SHP77 (cell line): ENCODE measurements around the gene PLET1.
A peak's percentile ranks its signal among the peaks of the same experiment; 100 is the strongest.

Experiments
- DNase-seq, 2 experiments: peaks; one replicate each; lab custom pipeline; 2025; lab: John Stamatoyannopoulos, UW

The PLET1 gene, protein sequence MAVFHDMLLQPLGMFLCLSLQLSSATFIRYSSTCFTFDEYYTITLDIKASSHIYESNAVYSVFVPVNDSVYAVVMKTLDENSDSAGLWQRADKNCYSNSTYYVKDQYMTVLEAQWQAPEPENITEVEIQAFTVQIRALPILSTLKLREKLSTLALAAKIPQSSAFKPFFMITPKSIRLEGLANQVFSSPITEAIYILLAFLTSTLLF

GRCh38 chr11:112260490-112260889 is at the start of gene PLET1:
Gene PLET1, minus strand, starts transcription at chr11:112260860. Its CDS starts 271 bp downstream, at chr11:112260589.
- no peak for DNase-seq

GRCh38 chr11:112310419-112310818 is 49.8 kb upstream of the PLET1 start:
- no peak for DNase-seq

GRCh38 chr11:112308651-112309050 is 48.0 kb upstream of the PLET1 start:
- DNase-seq: no peak

- DNase-seq: no peak
These were observed 47.0 kb upstream of the PLET1 start for GRCh38 chr11:112307616-112308015.

DNA sequence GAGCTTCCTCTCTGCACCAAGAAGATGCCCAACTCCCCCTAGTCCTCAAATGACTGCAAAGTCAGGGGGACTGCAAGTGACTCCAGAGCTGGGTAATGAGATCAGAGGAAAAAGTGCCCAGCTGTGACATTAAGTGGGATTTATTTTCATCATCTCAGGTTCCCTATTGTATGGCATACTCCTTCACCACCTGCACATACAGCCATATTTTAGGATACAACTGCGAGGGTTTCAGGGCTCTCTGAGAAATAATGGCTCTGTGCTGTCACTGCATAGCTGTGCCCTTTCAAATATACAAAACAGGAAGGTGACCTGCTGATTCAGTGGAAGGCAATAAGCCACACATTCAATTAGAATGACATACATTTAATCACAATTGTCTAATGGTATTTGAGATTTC is 45.6 kb upstream of the PLET1 start:
- DNase-seq: peak in 1 of 2 experiments; percentile 25

DNA sequence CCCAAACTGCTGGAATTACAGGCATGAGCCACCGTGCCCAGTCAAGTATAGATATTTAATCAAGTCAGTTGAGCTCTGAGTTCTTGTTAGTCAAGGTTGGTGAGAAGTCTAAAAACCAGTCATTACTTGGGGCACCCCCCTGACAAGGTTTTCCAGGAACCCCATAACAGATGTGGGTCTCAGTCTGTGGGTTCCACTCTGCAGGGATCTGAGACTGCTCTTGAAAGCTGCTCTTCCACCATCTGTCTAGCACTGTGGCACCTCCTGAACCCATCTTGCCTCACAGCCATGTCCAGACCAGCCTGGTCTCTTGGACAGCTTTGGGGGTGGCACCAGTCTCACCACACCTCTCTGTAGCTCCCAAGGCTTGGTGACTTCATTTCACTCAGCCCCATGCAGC is 44.3 kb upstream of the PLET1 start:
- DNase-seq: no peak

DNA sequence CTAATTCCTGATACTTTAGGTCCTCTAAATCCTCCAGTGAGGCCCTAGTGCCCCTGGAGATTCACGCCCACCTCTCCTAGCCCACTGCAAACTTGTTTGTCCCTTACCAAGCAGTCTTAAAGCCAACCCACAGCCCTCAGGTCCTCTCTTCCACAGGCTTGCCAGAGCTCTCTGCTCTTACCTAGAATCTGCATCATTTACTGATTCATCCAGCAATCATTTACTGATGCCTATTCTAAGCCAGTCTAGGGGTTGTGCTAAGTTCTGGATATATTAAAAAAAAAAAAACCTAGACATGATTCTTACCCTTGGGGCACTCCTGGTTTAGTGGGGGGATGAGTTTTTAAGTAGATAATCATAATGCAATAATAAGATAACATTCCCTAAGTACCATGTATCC is 43.0 kb upstream of the PLET1 start:
- DNase-seq: no peak

DNA sequence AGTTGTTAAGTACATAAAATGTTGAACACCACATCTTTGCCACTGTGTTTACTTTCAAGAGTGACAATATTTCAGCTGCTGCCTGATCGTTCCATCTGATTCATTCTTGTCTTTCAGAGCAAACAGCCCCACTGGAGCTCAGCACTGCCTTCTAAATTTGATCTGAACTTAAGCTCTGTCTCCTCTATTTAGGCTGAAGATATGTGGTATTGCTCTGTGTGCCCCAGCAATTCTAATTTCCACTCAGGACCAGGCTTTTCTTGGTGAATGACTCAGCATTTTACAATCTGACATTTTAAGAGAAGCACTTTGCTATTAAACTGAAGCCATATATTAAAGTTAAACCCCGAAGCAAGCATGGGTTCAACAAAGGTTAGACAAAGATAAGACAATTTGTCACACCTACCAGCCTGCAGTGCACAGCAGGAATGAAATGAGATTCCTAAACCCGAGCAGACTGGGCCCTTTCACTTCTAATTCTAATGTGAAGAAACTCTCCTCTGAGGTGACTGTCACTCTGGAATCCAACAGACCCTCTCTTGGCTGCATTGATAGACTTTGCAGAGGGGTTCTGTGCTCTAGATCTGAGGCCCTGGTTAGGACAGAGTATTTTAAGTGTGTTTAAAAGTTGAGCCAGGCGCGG is 41.7 kb upstream of the PLET1 start:
- DNase-seq: peak in 1 of 2 experiments; percentile 27

- no peak for DNase-seq
These were observed 39.6 kb upstream of the PLET1 start for GRCh38 chr11:112300094-112300786.

GRCh38 chr11:112298535-112298934 is 37.9 kb upstream of the PLET1 start:
- DNase-seq: no peak

DNA sequence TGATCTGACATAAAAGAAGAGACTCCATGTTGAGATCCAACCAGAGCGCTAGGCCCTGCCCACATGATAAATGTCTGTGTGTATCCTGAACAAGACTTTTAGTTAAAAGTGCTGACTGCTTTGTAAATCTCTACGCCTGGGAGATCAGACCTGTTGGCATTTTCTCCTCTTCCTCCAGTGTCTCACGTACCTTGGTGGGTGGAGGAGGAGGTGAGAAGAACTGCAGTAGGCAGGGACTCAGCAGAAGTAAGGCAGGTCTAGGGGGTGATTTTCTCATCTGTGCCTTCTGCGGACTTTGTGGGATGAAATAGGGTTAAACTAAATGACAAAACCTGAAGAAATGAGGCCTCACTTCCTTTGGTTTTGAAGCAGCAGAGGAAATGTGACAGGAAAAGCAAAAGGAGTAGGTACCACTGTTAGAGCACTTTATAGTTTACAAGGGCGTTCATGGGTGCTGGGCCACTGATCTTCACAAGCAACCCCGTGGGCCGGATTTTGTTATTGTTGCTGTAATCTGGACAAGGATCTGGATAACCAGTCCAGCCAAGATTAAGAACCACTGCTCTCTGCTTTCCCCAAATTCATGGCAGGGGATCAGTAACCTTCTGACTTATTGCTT is 36.7 kb upstream of the PLET1 start:
- no peak for DNase-seq

DNA sequence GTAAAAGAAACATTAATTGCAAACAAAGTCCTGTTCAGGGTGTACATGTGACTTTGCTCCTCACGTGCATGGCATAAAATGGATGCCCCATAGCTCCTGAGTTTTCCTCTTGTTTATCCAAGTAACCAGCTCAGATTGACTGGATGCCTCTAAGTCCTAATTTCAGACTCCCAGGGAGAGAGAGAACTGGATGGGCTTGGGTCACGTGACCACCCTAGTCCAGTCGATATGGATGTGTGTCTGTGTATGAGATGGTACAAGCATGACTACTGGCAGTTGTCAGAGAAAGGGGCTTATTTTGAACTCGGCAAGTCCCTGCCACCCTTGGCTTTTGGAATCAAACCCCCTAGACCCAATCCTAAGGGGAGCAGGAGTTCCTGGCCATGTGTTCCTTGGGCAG is 35.4 kb upstream of the PLET1 start:
- DNase-seq: no peak

- DNase-seq: no peak
These were observed 34.2 kb upstream of the PLET1 start for GRCh38 chr11:112294688-112295340.

GRCh38 chr11:112293614-112294013 is 33.0 kb upstream of the PLET1 start:
- no peak for DNase-seq

- no peak for DNase-seq
These were observed 32.2 kb upstream of the PLET1 start for GRCh38 chr11:112292785-112293407.

DNA sequence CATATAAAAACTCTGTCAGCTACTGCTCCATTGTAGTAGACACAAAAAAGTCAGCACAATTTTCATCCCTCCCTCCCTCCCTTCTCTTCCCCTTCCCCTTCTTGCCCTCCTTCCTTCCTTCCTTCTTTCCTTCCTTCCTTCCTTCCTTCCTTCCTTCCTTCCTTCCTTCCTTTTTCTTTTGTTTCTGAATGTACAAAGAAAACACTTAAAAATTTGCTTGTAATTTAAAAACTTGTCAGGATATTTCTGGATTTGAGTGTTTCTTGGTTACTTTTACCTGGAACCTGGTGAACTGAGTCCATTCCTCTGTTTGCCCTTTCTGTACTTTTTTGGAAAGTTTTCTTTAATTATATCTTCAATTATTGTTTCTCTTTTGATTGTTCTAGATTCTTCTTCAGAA is 31.5 kb upstream of the PLET1 start:
- no peak for DNase-seq

GRCh38 chr11:112291191-112291590 is 30.5 kb upstream of the PLET1 start:
- DNase-seq: no peak

DNA sequence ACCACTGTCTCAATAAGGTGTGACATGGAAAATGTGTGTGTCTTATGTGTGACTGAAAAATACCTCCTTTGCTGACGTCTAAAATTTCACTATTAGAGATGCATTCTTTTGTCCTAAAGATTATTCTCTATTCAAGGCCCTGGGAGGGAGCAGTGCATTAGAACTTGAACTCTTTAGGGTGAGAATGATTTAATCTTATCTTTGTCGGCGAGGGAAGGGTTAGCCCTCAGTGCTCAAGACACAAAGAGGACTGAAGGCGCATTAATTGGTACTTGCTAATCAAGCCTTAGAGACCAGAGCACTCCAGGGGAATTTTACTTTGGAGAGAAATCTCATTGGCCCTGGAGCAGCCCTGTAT is 29.8 kb upstream of the PLET1 start:
- no peak for DNase-seq

DNA sequence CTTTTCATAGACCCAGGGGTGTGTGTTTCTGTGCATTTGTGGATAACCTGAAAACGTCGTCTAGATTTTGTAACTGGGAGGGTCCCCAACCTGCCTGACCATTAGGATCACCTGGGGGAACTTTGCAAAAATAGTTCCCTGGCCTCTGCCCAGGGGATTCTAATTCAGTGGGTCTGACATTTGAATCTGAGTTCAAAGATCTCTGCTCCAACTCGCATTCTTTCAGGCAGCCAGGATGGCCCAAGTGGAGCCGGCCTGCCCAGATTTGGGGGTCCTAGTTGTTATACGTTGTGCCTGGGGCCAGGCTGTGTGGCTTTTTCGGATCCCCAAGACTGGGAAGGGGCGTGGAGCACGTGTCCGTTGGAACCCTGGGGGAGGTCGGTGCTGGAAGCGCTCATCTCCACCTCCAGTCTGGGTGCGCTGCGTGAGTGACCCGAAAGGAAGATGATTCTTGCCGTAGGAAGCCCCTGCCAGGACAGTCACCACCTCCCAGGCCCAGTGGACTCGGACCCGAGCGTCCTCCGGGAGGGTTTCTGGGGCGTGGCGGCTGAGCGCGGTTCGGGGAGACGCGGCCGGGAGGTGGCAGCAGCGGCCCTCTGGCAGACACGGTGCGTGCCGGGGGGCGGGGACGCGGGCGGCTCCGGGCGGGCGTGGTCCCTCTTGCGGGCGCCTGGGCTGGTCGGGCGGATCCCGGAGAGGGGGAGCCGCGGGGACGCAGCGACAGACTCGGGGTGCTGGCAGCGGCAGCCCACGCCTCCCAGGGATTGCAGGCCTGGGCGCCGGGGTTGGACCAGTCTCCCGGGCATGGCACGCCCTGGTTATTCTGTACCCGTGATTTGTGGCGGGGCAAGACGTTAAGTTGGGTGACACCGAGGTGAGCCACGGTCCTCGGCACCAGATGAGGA is 29.2 kb upstream of the PLET1 start:
- DNase-seq: peak; percentile 54 to 60

DNA sequence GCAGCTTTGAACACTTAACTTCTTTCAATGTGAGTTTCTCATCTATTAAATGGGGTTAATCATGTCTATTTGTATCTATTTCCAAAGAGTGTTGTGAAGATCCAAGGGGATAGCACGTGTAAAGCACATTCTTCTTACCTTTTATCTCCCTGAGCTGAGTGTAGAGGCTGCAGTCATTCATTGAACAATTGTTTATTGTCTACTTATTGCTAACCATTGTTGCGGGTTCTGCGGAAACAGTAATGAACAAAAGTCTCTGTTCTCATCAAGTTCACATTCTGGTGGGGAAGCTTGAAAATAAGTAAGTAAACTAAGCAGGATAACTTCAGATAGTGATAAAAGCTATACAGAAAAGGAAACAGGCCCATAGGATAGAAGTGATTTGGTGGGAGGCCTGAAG is 27.4 kb upstream of the PLET1 start:
- no peak for DNase-seq

DNA sequence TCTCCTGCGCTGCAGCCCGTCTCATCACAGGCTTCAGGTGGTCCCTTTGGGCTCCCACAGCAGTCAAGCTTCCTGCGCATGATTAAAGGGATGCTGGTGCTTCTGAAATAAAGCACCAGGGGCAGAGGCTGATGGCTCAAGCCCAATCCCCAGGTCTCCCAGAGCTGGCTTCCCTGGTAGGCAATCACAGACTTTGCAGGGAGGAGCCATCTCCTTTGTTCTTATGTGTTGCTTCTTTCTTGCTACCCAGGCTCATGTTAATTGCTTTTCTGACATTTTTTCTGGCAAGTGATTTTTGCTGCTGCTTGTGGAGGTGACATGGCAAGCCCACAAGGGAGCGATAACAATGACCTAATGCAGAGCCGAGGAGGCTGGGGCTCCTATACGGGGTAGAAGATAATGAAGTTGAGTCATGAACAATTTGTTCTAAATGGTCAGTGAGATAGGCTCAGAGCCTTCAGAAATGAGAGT is 25.2 kb upstream of the PLET1 start:
- DNase-seq: no peak
